HCT116 (cell line): ENCODE data around the gene TENM4.

Experiments
- EZH2 ChIP-seq: fragments of 200-600 bp; sonication (generic); IDR thresholded peaks from 2 replicates; pipeline ENCODE4 v1.6.1; 2017; ENCODE audit warnings: antibody characterized with exemption, mixed run types
- TF ChIP-seq, protein P1 (sequence below): IDR thresholded peaks from 2 replicates; pipeline ENCODE4 v1.6.1; 2012; ENCODE audit warnings: low read depth
- TF ChIP-seq, protein P2 (sequence below), 3 experiments: fragments of 200-600 bp in 1 of 3; sonication (generic) in 1 of 3; IDR thresholded peaks in 2 of 3; conservative IDR thresholded peaks in 1 of 3; 2 replicates each; pipeline ENCODE4 v1.5.1; 2012 to 2017; ENCODE audit warnings: low read depth in 2 of 3, low read length in 2 of 3, antibody characterized with exemption in 1 of 3, borderline replicate concordance in 1 of 3, control low read depth in 1 of 3, mild to moderate bottlenecking in 1 of 3, mixed read lengths in 1 of 3, mixed run types in 1 of 3, moderate library complexity in 1 of 3; ENCODE audit not compliant: insufficient read depth in 1 of 3

DNA sequence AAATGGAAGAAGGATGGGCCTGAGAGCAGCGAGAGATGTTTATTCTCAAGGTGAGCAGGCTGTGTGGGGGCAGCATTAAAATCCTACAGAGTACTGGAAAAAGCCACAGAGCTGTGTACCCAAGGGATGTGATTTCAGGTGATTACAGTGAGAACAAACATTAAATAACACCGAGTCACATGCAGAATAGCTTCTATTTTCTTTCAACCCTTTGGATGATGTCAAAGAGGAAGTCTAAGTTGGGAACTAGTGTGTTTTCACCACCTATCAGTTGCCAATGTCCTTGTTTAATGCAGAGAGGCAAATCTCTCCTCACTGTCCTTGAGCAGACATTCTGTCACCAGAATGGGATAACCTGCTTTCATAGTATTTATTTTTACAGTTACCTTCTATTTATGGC lies 486.6 kb downstream of the TENM4 start:
- no peak for TF ChIP-seq EZH2
- TF ChIP-seq, protein P1, sequence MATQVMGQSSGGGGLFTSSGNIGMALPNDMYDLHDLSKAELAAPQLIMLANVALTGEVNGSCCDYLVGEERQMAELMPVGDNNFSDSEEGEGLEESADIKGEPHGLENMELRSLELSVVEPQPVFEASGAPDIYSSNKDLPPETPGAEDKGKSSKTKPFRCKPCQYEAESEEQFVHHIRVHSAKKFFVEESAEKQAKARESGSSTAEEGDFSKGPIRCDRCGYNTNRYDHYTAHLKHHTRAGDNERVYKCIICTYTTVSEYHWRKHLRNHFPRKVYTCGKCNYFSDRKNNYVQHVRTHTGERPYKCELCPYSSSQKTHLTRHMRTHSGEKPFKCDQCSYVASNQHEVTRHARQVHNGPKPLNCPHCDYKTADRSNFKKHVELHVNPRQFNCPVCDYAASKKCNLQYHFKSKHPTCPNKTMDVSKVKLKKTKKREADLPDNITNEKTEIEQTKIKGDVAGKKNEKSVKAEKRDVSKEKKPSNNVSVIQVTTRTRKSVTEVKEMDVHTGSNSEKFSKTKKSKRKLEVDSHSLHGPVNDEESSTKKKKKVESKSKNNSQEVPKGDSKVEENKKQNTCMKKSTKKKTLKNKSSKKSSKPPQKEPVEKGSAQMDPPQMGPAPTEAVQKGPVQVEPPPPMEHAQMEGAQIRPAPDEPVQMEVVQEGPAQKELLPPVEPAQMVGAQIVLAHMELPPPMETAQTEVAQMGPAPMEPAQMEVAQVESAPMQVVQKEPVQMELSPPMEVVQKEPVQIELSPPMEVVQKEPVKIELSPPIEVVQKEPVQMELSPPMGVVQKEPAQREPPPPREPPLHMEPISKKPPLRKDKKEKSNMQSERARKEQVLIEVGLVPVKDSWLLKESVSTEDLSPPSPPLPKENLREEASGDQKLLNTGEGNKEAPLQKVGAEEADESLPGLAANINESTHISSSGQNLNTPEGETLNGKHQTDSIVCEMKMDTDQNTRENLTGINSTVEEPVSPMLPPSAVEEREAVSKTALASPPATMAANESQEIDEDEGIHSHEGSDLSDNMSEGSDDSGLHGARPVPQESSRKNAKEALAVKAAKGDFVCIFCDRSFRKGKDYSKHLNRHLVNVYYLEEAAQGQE, result no peak
- TF ChIP-seq, protein P2, sequence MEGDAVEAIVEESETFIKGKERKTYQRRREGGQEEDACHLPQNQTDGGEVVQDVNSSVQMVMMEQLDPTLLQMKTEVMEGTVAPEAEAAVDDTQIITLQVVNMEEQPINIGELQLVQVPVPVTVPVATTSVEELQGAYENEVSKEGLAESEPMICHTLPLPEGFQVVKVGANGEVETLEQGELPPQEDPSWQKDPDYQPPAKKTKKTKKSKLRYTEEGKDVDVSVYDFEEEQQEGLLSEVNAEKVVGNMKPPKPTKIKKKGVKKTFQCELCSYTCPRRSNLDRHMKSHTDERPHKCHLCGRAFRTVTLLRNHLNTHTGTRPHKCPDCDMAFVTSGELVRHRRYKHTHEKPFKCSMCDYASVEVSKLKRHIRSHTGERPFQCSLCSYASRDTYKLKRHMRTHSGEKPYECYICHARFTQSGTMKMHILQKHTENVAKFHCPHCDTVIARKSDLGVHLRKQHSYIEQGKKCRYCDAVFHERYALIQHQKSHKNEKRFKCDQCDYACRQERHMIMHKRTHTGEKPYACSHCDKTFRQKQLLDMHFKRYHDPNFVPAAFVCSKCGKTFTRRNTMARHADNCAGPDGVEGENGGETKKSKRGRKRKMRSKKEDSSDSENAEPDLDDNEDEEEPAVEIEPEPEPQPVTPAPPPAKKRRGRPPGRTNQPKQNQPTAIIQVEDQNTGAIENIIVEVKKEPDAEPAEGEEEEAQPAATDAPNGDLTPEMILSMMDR (IDR thresholded peaks at IDR 0.05 in 2 of 3, conservative IDR thresholded peaks at IDR 0.05 in 1 of 3; ENCODE audit: borderline replicate concordance in 1 of 3, insufficient read depth in 1 of 3, low read depth in 2 of 3, low read length in 2 of 3), result no peak
